ENCODE results near the gene ROGDI.

DNA sequence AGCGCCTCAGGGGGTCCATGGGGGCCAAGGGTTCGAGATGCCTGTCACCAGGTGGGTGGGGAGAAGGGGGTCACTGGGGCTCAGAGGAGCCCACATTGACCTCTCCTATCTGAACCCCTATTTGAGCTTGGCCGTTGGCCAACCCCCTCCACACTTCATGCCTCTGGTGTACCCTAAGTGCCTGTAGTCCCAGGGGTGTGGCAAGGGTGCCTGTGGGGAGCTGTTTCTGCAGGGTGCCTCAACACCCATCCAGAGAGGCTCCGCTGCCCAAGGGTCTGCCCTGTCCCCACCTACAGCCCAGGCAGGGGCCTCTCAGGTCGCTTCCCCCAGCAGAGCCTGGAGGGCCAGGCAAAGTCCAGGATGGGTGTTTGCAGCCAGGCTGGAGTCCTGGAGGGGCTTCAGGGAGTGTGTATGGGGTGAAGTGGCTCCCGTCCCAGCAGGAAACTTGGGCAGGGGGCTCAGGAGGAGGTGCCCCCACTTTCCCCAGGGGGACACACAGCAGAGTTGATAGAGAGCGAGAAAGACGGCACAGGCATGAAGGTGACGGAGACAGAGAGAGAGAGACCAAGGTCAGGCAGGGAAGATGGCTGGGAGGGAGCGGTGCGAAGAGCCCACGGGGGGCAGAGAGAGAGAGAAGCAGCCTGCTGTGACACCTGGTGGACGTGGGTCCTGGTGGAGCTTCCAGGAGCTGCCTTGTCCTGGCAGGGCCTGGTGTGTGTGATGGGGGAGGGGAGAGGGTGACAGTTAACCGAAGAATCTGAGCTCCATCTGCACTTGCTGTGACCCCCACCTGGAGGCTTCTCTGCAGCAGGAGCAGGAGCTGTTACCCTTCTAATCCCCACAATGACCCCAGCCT is 14.6 kb downstream of the ROGDI start, which contains the start of gene SEPTIN12:
- TF ChIP-seq, protein P1, sequence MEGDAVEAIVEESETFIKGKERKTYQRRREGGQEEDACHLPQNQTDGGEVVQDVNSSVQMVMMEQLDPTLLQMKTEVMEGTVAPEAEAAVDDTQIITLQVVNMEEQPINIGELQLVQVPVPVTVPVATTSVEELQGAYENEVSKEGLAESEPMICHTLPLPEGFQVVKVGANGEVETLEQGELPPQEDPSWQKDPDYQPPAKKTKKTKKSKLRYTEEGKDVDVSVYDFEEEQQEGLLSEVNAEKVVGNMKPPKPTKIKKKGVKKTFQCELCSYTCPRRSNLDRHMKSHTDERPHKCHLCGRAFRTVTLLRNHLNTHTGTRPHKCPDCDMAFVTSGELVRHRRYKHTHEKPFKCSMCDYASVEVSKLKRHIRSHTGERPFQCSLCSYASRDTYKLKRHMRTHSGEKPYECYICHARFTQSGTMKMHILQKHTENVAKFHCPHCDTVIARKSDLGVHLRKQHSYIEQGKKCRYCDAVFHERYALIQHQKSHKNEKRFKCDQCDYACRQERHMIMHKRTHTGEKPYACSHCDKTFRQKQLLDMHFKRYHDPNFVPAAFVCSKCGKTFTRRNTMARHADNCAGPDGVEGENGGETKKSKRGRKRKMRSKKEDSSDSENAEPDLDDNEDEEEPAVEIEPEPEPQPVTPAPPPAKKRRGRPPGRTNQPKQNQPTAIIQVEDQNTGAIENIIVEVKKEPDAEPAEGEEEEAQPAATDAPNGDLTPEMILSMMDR (IDR thresholded peaks at IDR 0.05), result no peak
- no peak for TF ChIP-seq EZH2 (IDR thresholded peaks at IDR 0.05)
